Renal cortical epithelial cell (primary cell): ENCODE measurements around the gene DSC3. TPM values are rescaled to one million over a fixed set of nuclear protein-coding genes. Genes with fewer than 3 reads are reported as not detected.

Experiments
- DNase-seq: peaks from one replicate; pipeline ENCODE4 v3.0.0-alpha.2; 2011; ENCODE audit warnings: low read depth
- total RNA-seq: library from RNA; depleted of rRNA; stranded (reverse); fragments of >200 nt; gene quantifications from 2 replicates; pipeline ENCODE4 v1.2.3, GENCODE V29; 2014

Gene DSC3
- 0.20 and 0.69 TPM in 2 replicates for total RNA-seq

GRCh38 chr18:31042406-31043181 lies at the start of gene DSC3:
DSC3 (minus strand) TSS chr18:31042742; CDS start chr18:31042660, 82 bp downstream.
- no peak for DNase-seq

- DNase-seq = no peak
Observed at GRCh38 chr18:31091350-31091749, 48.8 kb upstream of the DSC3 start.

- DNase-seq = no peak
Observed at GRCh38 chr18:31088532-31088931, 46.0 kb upstream of the DSC3 start.

GRCh38 chr18:31079973-31080372 lies 37.4 kb upstream of the DSC3 start:
- DNase-seq = no peak

GRCh38 chr18:31077878-31078277 lies 35.3 kb upstream of the DSC3 start:
- DNase-seq = no peak

GRCh38 chr18:31072175-31072574 lies 29.6 kb upstream of the DSC3 start:
- no peak for DNase-seq

GRCh38 chr18:31070206-31070605 lies 27.7 kb upstream of the DSC3 start:
- DNase-seq = no peak

- no peak for DNase-seq
Observed at GRCh38 chr18:31066266-31066665, 23.7 kb upstream of the DSC3 start.

- DNase-seq = peak; percentile 22
Observed at GRCh38 chr18:31065036-31065773, 22.7 kb upstream of the DSC3 start.

GRCh38 chr18:31064130-31064529 lies 21.6 kb upstream of the DSC3 start:
- DNase-seq = peak; percentile 35

- DNase-seq = no peak
Observed at GRCh38 chr18:31061945-31062344, 19.4 kb upstream of the DSC3 start.

GRCh38 chr18:31058897-31059296 lies 16.4 kb upstream of the DSC3 start:
- no peak for DNase-seq

GRCh38 chr18:31057917-31058316 lies 15.4 kb upstream of the DSC3 start:
- DNase-seq = no peak

- no peak for DNase-seq
Observed at GRCh38 chr18:31057051-31057450, 14.5 kb upstream of the DSC3 start.

- no peak for DNase-seq
Observed at GRCh38 chr18:31056296-31056695, 13.8 kb upstream of the DSC3 start.

GRCh38 chr18:31050635-31051034 lies 8.1 kb upstream of the DSC3 start:
- DNase-seq = no peak

- no peak for DNase-seq
Observed at GRCh38 chr18:31049189-31049588, 6.6 kb upstream of the DSC3 start.

- DNase-seq = no peak
Observed at GRCh38 chr18:31048216-31048615, 5.7 kb upstream of the DSC3 start.

GRCh38 chr18:31046916-31047315 lies 4.4 kb upstream of the DSC3 start:
- no peak for DNase-seq

- DNase-seq = no peak
Observed at GRCh38 chr18:31045599-31045998, 3.1 kb upstream of the DSC3 start.

GRCh38 chr18:31044926-31045325 lies 2.4 kb upstream of the DSC3 start:
- DNase-seq = no peak

GRCh38 chr18:31043709-31044108 lies 1.2 kb upstream of the DSC3 start:
- no peak for DNase-seq

- no peak for DNase-seq
Observed at GRCh38 chr18:31042084-31042405, 497 bp downstream of the DSC3 start.
